Measurements from ENCODE around the gene ITPKB.

The ITPKB gene

GRCh38 chr1:226697151-226697928, 41.7 kb downstream of the ITPKB start:
- Histone ChIP-seq H3K79me2 (ENCODE audit: insufficient read depth, low read length) (peaks cover 16% of the 10 kb centered on the region; the same call in 1 of the 2 replicates), H3K9ac (ENCODE audit: low read length) (peak overlapping the region; percentile 32; the same call in 1 of the 2 replicates), H3K4me1 (ENCODE audit: insufficient read depth, low read length, severe bottlenecking) (peaks cover 9% of the 10 kb centered on the region), H3K4me2 (ENCODE audit: low read length) (peak overlapping the region; percentile 40; the same call in 1 of the 2 replicates), H3K9me3 (ENCODE audit: low read length) (no peaks in the 10 kb centered on the region), H3K36me3 (ENCODE audit: insufficient read depth, low read length) (peaks cover 33% of the 10 kb centered on the region), H2AFZ (ENCODE audit: low read length) (no peak overlapping the region), H3K27me3 (ENCODE audit: insufficient read depth, low read length) (no peaks in the 10 kb centered on the region), H3K4me3 (ENCODE audit: low read depth, low read length, poor library complexity, severe bottlenecking) (no peak overlapping the region), H3F3A (ENCODE audit: insufficient read depth, low read length) (no peaks in the 10 kb centered on the region), H3K9me2 (ENCODE audit: low read depth, low read length) (no peaks in the 10 kb centered on the region), H4K20me1 (ENCODE audit: insufficient read depth, low read length) (no peaks in the 10 kb centered on the region), H3K27ac (ENCODE audit: low read depth, low read length, poor library complexity, severe bottlenecking) (peak overlapping the region; percentile 92)
- TF ChIP-seq EZH2 (IDR thresholded peaks at IDR 0.05; ENCODE audit: borderline replicate concordance, low read length) = no peak
- TF ChIP-seq, protein P1, sequence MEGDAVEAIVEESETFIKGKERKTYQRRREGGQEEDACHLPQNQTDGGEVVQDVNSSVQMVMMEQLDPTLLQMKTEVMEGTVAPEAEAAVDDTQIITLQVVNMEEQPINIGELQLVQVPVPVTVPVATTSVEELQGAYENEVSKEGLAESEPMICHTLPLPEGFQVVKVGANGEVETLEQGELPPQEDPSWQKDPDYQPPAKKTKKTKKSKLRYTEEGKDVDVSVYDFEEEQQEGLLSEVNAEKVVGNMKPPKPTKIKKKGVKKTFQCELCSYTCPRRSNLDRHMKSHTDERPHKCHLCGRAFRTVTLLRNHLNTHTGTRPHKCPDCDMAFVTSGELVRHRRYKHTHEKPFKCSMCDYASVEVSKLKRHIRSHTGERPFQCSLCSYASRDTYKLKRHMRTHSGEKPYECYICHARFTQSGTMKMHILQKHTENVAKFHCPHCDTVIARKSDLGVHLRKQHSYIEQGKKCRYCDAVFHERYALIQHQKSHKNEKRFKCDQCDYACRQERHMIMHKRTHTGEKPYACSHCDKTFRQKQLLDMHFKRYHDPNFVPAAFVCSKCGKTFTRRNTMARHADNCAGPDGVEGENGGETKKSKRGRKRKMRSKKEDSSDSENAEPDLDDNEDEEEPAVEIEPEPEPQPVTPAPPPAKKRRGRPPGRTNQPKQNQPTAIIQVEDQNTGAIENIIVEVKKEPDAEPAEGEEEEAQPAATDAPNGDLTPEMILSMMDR (IDR thresholded peaks at IDR 0.05; ENCODE audit: low read length) = no peak

GRCh38 chr1:226696547-226696946, 42.5 kb downstream of the ITPKB start:
- Histone ChIP-seq H3K4me1 (ENCODE audit: insufficient read depth, low read length, severe bottlenecking) (peaks cover 1% of the 10 kb centered on the region), H3K79me2 (ENCODE audit: insufficient read depth, low read length) (0 out of 2 replicates have a peak, but pooled peaks cover 15% of the 10 kb centered on the region), H3K27ac (ENCODE audit: low read depth, low read length, poor library complexity, severe bottlenecking) (peak overlapping the region; percentile 92), H3K9ac (ENCODE audit: low read length) (peak overlapping the region; percentile 32; the same call in 1 of the 2 replicates), H3K9me3 (ENCODE audit: low read length) (no peaks in the 10 kb centered on the region), H3K27me3 (ENCODE audit: insufficient read depth, low read length) (no peaks in the 10 kb centered on the region), H3K4me2 (ENCODE audit: low read length) (peak overlapping the region; percentile 40; the same call in 1 of the 2 replicates), H3K9me2 (ENCODE audit: low read depth, low read length) (no peaks in the 10 kb centered on the region), H3F3A (ENCODE audit: insufficient read depth, low read length) (no peaks in the 10 kb centered on the region), H2AFZ (ENCODE audit: low read length) (no peak overlapping the region), H3K36me3 (ENCODE audit: insufficient read depth, low read length) (peaks cover 33% of the 10 kb centered on the region), H3K4me3 (ENCODE audit: low read depth, low read length, poor library complexity, severe bottlenecking) (no peak overlapping the region), H4K20me1 (ENCODE audit: insufficient read depth, low read length) (no peaks in the 10 kb centered on the region)
- TF ChIP-seq EZH2 (IDR thresholded peaks at IDR 0.05; ENCODE audit: borderline replicate concordance, low read length) = no peak
- TF ChIP-seq, protein P1 (IDR thresholded peaks at IDR 0.05; ENCODE audit: low read length) = no peak

DNA sequence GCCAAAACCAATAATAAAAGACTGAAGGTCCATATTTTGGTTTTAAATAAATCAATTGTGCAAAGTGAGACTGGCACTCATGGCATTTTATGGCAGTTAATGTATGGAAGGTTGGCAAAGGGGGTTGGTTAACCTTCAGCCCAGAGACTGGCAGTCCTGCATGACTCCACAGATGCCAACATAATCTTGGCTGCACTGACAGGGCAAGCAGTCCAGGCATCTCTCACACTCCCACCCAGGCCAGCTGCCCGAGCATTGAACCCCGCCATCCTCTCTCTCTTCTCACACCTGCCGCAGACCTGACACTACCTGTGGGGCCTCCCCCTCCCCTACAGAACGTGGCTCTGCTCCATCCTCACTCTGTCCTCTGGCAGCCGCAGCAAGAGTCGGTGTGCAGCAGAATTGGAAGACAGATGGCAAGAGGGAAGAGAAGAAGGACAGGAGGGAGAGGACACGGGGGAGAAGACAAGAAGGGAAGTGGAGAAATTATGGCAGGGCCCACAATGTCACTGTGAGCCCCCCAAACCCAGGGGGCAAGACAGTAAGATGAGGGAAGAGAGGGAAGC, 43.7 kb downstream of the ITPKB start:
- Histone ChIP-seq H3K4me1 (ENCODE audit: insufficient read depth, low read length, severe bottlenecking) (no peaks in the 10 kb centered on the region), H4K20me1 (ENCODE audit: insufficient read depth, low read length) (no peaks in the 10 kb centered on the region), H3K36me3 (ENCODE audit: insufficient read depth, low read length) (peaks cover 32% of the 10 kb centered on the region), H3K27me3 (ENCODE audit: insufficient read depth, low read length) (no peaks in the 10 kb centered on the region), H3K4me2 (ENCODE audit: low read length) (no peak overlapping the region), H2AFZ (ENCODE audit: low read length) (no peak overlapping the region), H3K27ac (ENCODE audit: low read depth, low read length, poor library complexity, severe bottlenecking) (peak overlapping the region; percentile 92), H3K9me2 (ENCODE audit: low read depth, low read length) (no peaks in the 10 kb centered on the region), H3K9ac (ENCODE audit: low read length) (no peak overlapping the region; the same call in 1 of the 2 replicates), H3K79me2 (ENCODE audit: insufficient read depth, low read length) (0 out of 2 replicates have a peak, but pooled peaks cover 8% of the 10 kb centered on the region), H3F3A (ENCODE audit: insufficient read depth, low read length) (no peaks in the 10 kb centered on the region), H3K9me3 (ENCODE audit: low read length) (no peaks in the 10 kb centered on the region), H3K4me3 (ENCODE audit: low read depth, low read length, poor library complexity, severe bottlenecking) (no peak overlapping the region)
- TF ChIP-seq EZH2 (IDR thresholded peaks at IDR 0.05; ENCODE audit: borderline replicate concordance, low read length) = no peak
- TF ChIP-seq, protein P1 (IDR thresholded peaks at IDR 0.05; ENCODE audit: low read length) = no peak
